SK-N-MC (cell line): ENCODE measurements around the gene RAPGEF2.

Experiments
- DNase-seq: peaks from one replicate; pipeline ENCODE4 v3.0.0-alpha.2; 2011; ENCODE audit warnings: low read depth, low spot score
- H3K27ac ChIP-seq: fragments of 200-600 bp; sonication (generic); 2 replicates; pipeline ENCODE4 v1.5.1; 2016; ENCODE audit warnings: mixed run types
- H3K36me3 ChIP-seq: fragments of 200-600 bp; sonication (generic); 2 replicates; pipeline ENCODE4 v1.6.1; 2017; ENCODE audit warnings: antibody characterized with exemption, low read length, mixed read lengths; ENCODE audit not compliant: insufficient read depth
- H3K4me3 ChIP-seq: fragments of 200-600 bp; sonication (generic); 2 replicates; pipeline ENCODE4 v1.5.1; 2016
- H3K9ac ChIP-seq: fragments of 200-600 bp; sonication (generic); 2 replicates; pipeline ENCODE4 v1.8.0; 2017; ENCODE audit warnings: mixed run types, mixed read lengths; ENCODE audit not compliant: insufficient read length
- H3K9me3 ChIP-seq: fragments of 200-600 bp; sonication (generic); 2 replicates; pipeline ENCODE4 v1.6.1; 2017; ENCODE audit warnings: low read depth, mild to moderate bottlenecking, antibody characterized with exemption, low read length, moderate library complexity, mixed read lengths
- EZH2 ChIP-seq: fragments of 200-600 bp; sonication (generic); IDR thresholded peaks from one replicate; pipeline ENCODE4 v1.6.1; 2017; ENCODE audit warnings: antibody characterized with exemption
- FOXP2 ChIP-seq: optimal IDR thresholded peaks from 2 replicates; pipeline ENCODE3; 2011; ENCODE audit warnings: mild to moderate bottlenecking, moderate library complexity; ENCODE audit not compliant: insufficient read depth; ENCODE audit errors: extremely low read length, control extremely low read depth
- POLR2AphosphoS5 ChIP-seq: IDR thresholded peaks from 2 replicates; pipeline ENCODE4 v1.6.1; 2012; ENCODE audit warnings: mild to moderate bottlenecking, low read depth, low read length, borderline replicate concordance

Gene RAPGEF2

GRCh38 chr4:159337041-159337440 is 234.2 kb downstream of the RAPGEF2 start:
- H3K36me3 ChIP-seq: peaks cover 14% of the 10 kb centered on the region
- H3K9ac ChIP-seq: no peak overlapping the region
- no peak overlapping the region for H3K27ac ChIP-seq
- H3K4me3 ChIP-seq: no peak overlapping the region
- H3K9me3 ChIP-seq: no peaks in the 10 kb centered on the region
- DNase-seq: no peak
- TF ChIP-seq FOXP2: no peak
- TF ChIP-seq POLR2AphosphoS5: no peak
- TF ChIP-seq EZH2: no peak

- Histone ChIP-seq H3K4me3 (no peak overlapping the region), H3K9me3 (no peaks in the 10 kb centered on the region), H3K27ac (no peak overlapping the region), H3K9ac (no peak overlapping the region), H3K36me3 (peaks cover 30% of the 10 kb centered on the region)
- TF ChIP-seq FOXP2 (no peak), EZH2 (no peak), POLR2AphosphoS5 (no peak)
- peak; percentile 16 for DNase-seq
Measured at GRCh38 chr4:159341522-159341921, 238.6 kb downstream of the RAPGEF2 start.

- no peak for DNase-seq
- Histone ChIP-seq H3K27ac (no peak overlapping the region), H3K4me3 (no peak overlapping the region), H3K36me3 (peaks cover 30% of the 10 kb centered on the region), H3K9me3 (no peaks in the 10 kb centered on the region), H3K9ac (no peak overlapping the region)
- TF ChIP-seq FOXP2: no peak
- no peak for TF ChIP-seq POLR2AphosphoS5
Measured at GRCh38 chr4:159342374-159342773, 239.5 kb downstream of the RAPGEF2 start.

- H3K9ac ChIP-seq: no peak overlapping the region
- no peak overlapping the region for H3K27ac ChIP-seq
- no peak for DNase-seq
- no peak for TF ChIP-seq FOXP2
- TF ChIP-seq EZH2: no peak
- TF ChIP-seq POLR2AphosphoS5: no peak
- H3K4me3 ChIP-seq: no peak overlapping the region
- no peaks in the 10 kb centered on the region for H3K9me3 ChIP-seq
- H3K36me3 ChIP-seq: peaks cover 30% of the 10 kb centered on the region
Measured at GRCh38 chr4:159343116-159343515, 240.2 kb downstream of the RAPGEF2 start.

- H3K4me3 ChIP-seq: no peak overlapping the region
- DNase-seq: no peak
- TF ChIP-seq POLR2AphosphoS5 (no peak), EZH2 (no peak), FOXP2 (no peak)
- no peaks in the 10 kb centered on the region for H3K9me3 ChIP-seq
- no peak overlapping the region for H3K27ac ChIP-seq
- no peak overlapping the region for H3K9ac ChIP-seq
- H3K36me3 ChIP-seq: peaks cover 23% of the 10 kb centered on the region
Measured at GRCh38 chr4:159344877-159345276, 242.0 kb downstream of the RAPGEF2 start.

DNA sequence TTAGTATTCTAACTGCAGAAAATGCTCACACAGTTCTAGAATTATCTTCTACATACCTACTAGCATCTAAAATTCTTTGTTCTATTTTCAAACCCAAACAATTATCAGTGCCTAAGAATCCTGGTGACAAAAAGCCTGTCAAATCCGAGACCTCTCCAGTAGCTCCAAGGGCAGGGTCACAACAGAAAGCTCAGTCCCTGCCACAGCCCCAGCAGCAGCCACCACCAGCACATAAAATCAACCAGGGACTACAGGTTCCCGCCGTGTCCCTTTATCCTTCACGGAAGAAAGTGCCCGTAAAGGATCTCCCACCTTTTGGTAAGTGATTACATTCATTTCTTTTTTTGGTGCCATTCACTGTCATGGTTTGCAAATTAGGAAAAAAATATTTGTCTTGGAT is 243.8 kb downstream of the RAPGEF2 start:
- no peak overlapping the region for H3K27ac ChIP-seq
- no peak overlapping the region for H3K9ac ChIP-seq
- no peaks in the 10 kb centered on the region for H3K9me3 ChIP-seq
- DNase-seq: no peak
- TF ChIP-seq EZH2 (no peak), POLR2AphosphoS5 (no peak), FOXP2 (no peak)
- peaks cover 24% of the 10 kb centered on the region for H3K36me3 ChIP-seq
- no peak overlapping the region for H3K4me3 ChIP-seq

- peaks cover 16% of the 10 kb centered on the region for H3K36me3 ChIP-seq
- TF ChIP-seq FOXP2 (no peak), POLR2AphosphoS5 (no peak), EZH2 (no peak)
- no peak overlapping the region for H3K27ac ChIP-seq
- H3K9me3 ChIP-seq: no peaks in the 10 kb centered on the region
- DNase-seq: no peak
- H3K9ac ChIP-seq: no peak overlapping the region
- no peak overlapping the region for H3K4me3 ChIP-seq
Measured at GRCh38 chr4:159347813-159348212, 244.9 kb downstream of the RAPGEF2 start.

DNA sequence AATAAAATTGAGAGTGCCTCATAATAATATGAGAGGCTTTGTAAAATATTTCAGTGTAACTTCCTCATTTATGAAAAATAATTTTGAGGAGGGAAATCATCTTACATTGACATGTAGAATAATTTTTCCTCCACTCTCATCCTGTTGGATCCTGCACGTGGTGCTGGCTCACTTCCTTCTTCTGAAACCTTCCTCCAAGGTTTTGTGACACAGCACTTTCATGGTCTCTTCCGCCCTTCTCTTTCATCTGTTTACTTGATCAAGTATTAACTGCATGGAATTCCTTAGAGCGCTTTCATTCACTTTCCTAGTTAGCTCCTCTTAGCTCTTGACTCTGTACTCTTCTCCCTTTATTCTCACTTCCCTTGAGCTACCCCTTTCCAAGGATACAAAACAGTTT is 246.5 kb downstream of the RAPGEF2 start:
- DNase-seq: no peak
- TF ChIP-seq POLR2AphosphoS5: no peak
- no peak for TF ChIP-seq FOXP2
- no peak for TF ChIP-seq EZH2
- Histone ChIP-seq H3K9ac (no peak overlapping the region), H3K27ac (no peak overlapping the region), H3K9me3 (no peaks in the 10 kb centered on the region), H3K4me3 (no peak overlapping the region), H3K36me3 (peaks cover 16% of the 10 kb centered on the region)

- Histone ChIP-seq H3K9ac (no peak overlapping the region), H3K4me3 (no peak overlapping the region), H3K36me3 (peaks cover 16% of the 10 kb centered on the region), H3K9me3 (no peaks in the 10 kb centered on the region), H3K27ac (no peak overlapping the region)
- no peak for TF ChIP-seq FOXP2
- no peak for TF ChIP-seq POLR2AphosphoS5
- TF ChIP-seq EZH2: no peak
- DNase-seq: no peak
Measured at GRCh38 chr4:159352609-159353008, 249.7 kb downstream of the RAPGEF2 start.
